ENCODE measurements around the gene PARP1.
"Not testable (repeated sequence)": the region's sequence is repeated elsewhere in the genome, so short reads cannot be mapped to it uniquely, and the experiment has no call there.

- not testable (repeated sequence) for TF ChIP-seq SIN3A (IDR thresholded peaks at IDR 0.05; ENCODE audit: borderline replicate concordance, insufficient read depth, low read depth, low read length); CTCF (IDR thresholded peaks at IDR 0.05); REST (IDR thresholded peaks at IDR 0.05; ENCODE audit: insufficient read depth in 1 of 2, low read depth in 2 of 2, low read length in 1 of 2)
Observed at GRCh38 chr1:226431898-226432297, 24.0 kb upstream of the PARP1 start.
